Epithelial cell of prostate (primary cell): ENCODE measurements around the gene ARHGAP29.

Experiments used
- DNase-seq: peaks from one replicate; pipeline ENCODE4 v3.0.0-alpha.2; 2011; ENCODE audit warnings: low read depth, low spot score
- H3K27ac ChIP-seq: fragments of 450-650 bp; 2 replicates; pipeline ENCODE4 v1.5.1; 2017; ENCODE audit warnings: mild to moderate bottlenecking

The ARHGAP29 gene

DNA sequence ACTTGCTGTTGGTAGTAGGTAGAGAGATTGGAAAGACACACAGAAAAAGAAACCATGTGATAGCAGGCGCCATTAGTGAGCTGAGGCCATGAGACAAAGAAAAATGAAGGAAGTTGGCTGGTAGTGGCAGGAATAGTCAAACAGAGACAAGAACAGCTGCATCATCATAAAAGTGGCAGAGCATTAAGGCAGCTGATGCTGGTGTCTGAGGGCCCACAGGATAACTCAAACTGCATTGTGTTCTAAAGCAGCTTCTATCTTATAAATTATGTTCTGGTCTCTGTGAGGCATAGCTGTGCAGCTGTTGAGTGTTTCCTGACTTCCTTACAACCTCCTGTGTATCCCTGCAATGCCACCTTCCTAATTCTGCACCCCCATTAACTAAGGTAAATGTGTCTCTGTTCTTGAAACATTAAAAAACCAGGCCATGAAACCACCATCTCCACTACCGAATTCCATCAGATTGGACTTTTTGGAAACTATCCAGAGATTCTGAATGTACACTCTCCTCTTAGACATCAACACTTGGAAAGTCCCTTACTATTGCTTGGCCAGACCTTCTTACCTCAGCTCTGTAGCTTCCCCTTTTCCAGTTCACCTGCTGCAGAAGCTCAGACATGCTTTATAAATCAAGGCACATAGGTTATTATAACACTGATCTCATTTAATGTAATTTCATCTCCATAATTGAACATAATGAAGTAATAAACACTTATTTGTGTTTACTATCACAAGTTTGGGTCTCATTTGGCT lies 23.4 kb upstream of the ARHGAP29 start:
- DNase-seq = no peak
- H3K27ac ChIP-seq = no peak overlapping the region

DNA sequence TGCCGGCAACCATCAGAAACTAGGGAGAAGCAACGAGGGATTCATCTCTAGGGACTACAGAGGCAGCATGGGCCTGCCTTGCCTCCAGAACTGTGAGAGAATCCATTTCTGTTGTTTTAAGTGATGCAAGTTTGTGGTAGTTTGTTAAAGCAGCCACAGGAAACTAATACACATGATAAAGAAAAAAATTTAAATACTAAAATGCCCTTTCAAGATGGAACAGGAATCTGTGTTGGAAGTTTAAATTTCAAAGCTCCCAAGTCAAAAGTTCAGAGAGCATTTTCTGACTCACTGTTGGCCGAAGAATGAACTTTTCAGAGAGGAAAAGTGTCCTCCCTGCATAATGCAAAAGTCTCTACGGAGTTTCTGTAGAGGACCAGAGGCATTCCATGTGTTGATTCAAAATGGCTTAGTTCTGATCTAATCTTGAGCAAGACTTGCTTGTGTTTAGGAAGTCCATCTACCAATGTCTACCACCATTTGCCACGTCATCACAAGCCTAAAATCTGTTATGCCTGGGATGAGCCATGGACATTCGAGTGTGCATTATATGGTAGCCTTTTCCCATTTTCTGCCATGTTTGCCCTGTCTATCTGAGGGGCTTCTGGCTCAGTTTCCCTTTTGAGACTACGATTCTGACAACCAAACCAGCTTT lies 22.4 kb upstream of the ARHGAP29 start:
- peak overlapping the region; percentile 67 for H3K27ac ChIP-seq
- DNase-seq = no peak

DNA sequence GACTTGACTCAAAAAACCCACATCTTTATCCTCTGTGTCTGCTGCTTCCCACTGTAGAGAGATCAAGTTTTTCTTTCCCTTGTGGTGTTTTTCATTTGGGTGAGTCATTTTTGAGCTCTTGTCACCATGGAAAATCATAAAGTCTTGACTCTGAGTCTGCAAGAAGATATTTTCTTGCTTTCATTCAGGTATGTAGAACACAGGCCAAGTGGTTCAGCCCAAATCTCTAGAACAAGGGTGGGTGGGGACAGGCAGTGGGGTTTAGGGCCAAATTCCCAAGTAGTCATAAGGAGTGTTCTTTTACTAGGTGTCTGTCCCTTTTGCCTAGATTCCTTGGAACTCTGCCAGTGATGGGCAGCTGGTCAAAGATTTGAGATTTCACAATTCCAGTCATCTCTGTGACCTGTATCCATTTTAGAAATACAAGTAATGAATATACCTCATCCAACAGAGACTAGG lies 21.5 kb upstream of the ARHGAP29 start:
- peak; percentile 34 for DNase-seq
- H3K27ac ChIP-seq = peak overlapping the region; percentile 67

DNA sequence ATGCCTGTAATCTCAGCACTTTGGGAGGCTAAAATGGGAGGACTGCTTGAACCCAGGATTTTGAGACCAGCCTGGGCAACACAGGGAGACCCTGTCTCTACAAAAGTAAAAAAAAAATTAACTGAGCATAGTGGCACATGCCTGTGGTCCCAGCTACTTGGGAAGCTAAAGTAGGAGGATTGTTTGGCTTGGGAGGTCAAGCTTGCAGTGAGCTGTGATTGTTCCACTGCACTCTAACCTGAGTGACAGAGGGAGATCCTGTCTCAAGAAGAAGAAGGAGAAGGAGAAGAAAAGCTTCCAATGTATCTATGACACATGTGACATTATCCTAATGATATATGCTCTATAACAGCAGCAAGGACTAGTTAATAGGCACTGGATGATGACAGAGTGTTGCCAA lies 20.1 kb upstream of the ARHGAP29 start:
- DNase-seq = no peak
- H3K27ac ChIP-seq = no peak overlapping the region

DNA sequence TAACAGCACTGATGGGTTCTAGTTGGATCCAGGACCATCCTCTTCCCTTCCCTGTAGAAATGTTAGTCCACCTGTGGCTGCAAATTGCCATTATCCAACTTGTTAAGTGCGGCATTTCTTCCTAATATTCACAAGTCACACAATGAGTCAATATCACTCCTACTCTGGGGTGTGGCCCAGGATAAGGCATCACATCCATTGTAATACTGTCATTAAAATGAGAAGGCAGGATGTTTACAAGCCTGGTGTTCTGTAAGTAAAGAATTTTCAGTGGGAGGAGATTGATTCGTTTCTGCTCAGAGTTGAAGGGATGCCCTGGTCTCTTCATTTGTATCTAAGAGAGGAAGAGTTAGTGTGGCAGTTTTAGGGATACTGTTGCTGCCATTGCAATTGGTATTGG lies 18.1 kb upstream of the ARHGAP29 start:
- peak; percentile 50 for DNase-seq
- H3K27ac ChIP-seq = peak overlapping the region; percentile 51

DNA sequence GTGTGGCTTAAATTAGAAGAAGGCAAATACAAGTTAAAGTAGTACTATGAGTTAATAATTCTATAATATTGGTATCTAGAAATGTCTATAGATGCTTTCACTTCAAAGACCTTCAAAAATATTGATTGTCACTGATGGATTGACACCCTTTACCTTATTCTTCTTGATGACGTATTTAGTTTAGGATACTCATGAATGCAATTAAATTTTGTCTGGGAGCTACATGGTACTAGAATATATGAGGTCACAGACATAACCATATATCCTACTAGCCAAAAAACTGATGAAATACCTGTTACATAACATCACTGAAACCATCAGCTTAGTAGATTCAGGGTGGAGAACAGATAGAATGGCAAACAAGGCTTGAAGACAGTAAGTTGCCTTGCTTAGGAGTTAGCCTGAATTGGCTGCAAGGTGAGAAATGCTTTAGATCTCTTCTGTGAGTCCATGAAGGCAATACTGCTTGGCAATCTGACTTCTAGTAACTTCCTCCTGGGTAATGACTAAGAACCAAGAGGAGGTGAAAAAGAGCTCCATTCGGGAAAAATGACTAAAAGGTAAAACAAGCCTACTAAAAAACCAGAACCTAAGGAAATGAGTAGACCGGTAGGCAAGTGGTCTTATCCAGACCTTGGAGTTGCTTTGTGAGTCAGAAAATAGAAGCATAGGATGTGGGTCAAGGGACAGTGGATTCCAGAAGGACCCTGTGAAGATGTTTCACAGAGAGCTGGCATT lies 16.9 kb upstream of the ARHGAP29 start:
- DNase-seq = no peak
- peak overlapping the region; percentile 51 for H3K27ac ChIP-seq

DNA sequence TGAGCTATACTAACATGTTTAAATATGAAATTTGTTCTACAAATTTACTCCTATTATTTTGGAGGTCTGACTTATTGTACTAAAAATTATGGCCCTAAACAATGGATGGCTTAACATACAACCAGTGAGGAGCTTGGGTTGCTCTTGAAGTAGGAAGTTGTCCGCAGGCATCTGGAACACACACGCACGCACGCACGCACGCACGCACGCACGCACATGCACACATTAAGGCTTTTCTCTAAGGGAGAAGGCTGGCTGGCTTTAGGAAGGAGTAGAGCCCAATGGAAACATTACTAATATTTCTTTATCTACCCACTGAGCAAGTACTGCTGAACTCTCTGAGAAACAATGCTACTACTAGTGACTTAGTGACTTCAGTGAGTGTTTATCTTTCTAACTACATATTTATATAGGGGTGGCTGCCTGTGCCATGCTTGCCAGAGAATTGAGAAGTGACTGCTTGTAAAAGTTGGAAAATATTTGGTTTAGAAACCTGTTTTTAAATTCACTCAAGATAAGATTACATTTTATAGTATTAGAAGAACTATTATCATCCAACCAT lies 16.2 kb upstream of the ARHGAP29 start:
- DNase-seq = no peak
- H3K27ac ChIP-seq = peak overlapping the region; percentile 51

DNA sequence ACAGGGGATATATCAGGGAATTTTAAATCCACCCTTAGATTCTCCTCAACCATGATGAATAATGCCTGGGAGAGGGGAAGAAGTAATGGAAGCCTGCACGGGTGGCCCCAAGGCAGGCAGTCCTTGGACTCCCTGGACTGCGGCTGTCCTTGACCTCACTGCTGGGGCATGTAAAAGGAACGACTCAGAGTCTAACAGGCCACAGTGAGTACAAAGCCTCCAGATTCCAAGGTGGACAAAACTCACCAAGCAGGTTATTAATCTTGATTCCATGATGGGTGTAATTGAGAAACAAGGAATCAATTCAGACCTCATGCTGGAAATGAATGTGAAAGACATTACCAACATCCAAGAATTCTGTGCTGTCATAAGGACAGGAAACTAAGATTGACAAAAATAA lies 13.0 kb upstream of the ARHGAP29 start:
- DNase-seq = no peak
- H3K27ac ChIP-seq = peak overlapping the region; percentile 86

DNA sequence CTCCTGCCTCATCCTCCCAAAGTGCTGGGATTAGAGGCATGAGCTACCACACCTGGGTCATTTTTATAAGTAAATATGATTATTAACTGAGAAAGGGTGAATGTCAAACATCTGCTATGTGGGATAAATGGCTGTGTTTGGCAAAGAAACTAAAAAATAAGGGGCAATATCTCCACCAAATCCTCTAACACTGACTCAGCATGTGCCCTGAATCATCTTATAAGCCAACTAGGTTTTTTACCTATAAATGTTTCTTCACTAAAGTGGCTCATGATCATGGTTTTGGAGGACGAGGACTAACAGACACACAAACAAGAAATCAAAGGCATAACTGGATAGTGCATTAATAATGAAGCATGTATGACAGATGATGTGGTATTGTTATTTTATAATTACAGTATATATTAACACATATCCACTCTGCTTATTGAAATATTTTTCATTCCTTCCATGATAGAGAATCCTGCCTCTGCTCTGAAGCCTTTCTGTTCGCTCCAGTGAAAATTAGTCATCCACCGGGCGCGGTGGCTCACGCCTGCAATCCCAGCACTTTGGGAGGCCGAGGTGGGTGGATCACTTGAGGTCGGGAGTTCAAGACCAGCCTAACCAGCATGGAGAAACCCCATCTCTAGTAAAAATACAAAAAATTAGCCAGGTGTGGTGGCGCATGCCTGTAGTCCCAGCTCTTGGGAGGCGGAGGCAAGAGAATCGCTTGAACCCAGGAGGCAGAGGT lies 11.7 kb upstream of the ARHGAP29 start:
- no peak for DNase-seq
- peak overlapping the region; percentile 86 for H3K27ac ChIP-seq

DNA sequence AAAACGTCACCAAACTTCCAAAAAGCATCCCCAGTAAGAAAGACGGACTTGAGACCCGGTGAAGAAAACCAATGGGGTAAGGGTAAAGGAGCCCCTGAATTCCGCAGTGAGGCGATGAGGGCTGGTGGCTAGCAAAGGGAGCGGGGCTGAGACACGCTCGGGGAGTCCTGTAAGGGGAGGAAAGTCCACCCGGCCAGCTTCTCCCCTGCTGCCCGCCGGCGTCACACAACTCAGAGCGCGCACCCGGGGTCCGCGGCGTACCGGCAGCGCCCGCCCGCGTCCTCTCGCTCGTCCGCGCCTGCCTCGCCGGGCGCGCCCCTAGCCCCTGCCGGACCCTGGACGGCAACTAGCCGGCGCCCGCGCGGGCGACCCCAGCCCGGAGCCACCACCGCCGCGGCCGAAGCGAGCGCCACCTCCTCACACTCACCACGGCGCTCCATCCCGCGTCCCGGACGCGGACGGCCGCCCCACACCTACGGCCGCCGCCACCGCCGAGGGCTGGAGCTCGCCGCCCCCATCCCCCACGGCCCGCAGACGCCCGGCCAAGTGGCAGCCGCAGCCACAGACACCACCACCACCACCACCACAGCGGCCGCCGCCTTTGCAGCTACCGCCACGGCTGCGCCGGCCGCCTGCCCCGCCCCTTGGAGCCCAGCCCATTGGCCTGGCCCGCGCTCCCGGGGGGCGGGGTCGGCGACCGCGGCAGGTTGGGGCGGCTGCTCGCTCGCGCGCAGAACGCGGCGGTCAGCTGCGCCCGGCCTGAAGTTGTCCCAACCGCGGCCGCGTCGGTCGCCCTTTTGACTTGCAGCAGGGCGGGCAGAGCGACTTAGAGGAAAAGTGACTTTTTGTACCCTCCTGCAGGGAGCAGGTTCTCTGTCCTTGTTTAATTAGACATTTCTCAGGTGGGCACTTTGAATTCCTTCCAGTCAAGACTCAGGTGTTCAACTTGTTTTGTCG lies 10.0 kb upstream of the ARHGAP29 start:
- peak overlapping the region; percentile 86 for H3K27ac ChIP-seq
- no peak for DNase-seq

DNA sequence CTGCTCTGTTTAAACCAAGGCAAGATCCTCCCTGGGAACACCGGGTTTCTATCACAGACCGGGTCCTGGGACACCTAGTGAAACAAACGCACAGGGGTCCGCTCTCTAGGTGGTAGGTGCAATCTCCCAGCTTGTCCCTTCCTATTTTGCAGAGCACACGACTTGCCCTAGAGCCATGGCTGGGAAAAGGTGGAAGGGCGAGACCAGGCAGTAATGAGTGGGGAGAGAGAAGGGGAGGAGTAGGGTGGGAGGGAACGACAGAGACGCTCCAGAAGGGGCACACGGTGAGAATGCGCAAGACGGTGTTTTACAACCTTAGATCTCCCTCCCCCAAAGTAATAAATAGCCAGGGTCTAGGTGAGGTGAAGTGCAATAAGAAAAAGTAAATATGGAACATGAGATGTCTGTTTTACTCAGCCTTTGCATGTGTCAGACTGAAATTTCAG lies 9.3 kb upstream of the ARHGAP29 start:
- no peak for DNase-seq
- H3K27ac ChIP-seq = peak overlapping the region; percentile 86

DNA sequence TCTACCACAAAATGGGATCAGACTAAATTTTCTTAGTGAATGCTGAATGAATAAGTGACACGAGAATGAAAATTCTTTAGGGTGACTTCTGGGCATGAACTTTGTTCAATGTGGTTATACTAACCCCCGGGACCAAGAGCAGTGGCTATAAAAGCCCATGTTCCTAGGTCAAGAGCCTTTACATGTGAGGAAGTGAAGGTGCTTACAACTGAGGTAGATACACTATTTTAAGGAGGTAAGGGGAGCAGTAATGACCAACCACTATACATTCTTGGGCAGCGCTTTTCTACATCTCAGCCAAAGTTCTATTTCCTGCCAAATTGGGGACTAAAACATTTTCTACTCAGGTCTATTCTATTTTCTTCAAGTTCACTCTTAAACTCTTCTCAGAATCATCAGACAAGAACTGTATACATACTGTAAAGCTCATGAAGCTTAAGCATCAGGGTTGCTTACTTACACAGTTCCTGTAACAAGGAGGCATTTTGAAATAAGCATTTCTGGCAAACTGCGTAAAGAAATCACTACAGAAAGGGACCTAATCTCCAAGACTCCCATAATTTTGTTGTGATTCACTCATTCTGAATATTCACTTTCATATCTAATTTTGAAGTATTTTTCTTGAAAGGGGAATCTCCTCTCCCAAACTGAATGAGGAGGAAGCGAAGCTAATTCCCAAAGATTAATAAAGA lies 8.5 kb upstream of the ARHGAP29 start:
- H3K27ac ChIP-seq = peak overlapping the region; percentile 86
- DNase-seq = no peak

DNA sequence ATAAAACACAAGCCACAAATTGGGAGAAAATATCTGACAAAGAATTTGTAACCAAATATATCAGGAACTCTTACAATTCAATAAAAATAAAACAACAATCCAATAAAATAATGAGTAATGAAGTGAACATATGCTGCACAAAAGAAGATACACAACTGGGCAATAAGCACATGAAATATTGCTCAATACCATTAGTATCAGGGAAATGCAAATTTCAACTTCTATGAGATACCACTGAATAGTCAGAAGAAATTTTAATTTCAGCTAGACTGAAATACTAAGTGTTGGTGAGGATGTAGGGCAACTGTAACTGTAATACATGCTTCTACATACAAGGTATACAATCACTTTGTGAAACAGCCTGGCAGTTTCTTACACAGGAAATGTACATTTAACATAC lies 7.4 kb upstream of the ARHGAP29 start:
- DNase-seq = no peak
- peak overlapping the region; percentile 86 for H3K27ac ChIP-seq

DNA sequence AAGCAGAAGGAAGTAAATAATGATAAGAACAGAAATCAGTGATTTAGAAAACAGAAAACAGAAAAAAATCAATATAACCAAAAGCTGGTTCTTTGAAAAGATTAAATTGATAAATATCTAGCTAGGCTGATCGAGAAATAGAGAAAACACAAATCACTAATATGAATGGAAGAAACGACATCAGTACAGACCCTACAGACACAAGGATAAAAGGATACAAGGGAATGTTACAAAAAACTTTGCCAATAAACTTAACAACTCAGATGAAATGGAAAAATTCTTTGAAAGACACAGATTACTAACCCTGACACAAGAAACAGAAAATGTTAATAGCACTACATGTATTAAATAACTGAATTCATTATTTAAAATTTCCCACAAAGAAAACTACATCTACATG lies 6.3 kb upstream of the ARHGAP29 start:
- peak overlapping the region; percentile 86 for H3K27ac ChIP-seq
- no peak for DNase-seq

DNA sequence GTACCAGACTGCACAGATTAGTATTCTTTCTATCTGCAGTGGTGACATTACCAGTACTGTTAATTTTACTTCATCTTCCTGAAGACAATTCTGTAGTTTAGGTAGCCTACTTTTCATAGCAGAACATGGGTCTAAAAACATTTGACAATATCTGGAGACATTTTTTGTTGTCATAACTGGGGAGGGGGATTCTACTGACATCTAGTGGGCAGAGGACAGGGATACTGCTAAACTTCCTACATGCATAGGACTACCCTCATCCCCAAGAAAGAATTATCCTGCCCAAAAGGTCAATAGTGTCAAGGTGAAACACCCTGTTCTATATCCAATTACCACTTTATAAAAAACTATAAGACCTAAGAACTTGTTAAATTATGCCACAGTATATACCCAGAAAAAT lies 3.4 kb upstream of the ARHGAP29 start:
- DNase-seq = no peak
- peak overlapping the region; percentile 72 for H3K27ac ChIP-seq

DNA sequence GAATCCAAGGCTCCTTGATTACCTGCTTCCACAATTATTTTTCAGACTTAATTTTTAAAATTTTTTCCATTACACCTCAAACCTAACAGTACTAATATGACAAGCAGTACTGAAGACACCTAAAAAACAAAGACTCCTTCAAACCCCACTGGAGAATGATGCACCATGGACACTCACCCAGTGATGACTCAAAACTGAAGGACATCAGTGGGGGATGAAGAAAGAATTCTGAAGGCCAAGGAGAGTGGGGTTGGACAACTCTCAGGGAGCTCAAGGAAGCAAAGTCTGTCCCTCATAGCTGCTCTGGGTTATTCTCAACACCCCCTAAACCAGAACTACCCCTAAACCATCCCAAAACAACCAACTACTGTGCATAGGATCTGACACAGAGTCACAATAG lies 2.4 kb upstream of the ARHGAP29 start:
- peak overlapping the region; percentile 72 for H3K27ac ChIP-seq

DNA sequence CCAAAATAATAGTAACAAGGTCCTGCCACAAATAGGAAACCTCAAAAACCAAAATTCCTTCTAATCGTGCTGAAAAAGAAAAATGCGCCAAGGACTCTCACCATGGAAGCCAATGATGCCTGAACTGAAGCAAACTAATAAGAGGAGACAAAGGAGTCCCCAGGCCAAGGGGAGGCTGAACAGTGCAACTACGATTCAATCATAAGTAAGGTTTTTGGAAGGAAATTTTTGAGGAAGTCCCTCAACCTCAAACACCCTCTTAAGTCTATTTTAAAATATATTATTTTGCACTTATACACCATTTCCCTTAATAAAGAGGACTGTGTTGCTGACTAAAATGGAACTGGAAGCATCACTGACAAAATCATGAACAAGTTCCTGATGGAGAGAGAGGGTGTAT lies 1.7 kb upstream of the ARHGAP29 start:
- no peak for DNase-seq

More for the DNA sequence above, 2.4 kb upstream of the ARHGAP29 start:
- no peak for DNase-seq

DNA sequence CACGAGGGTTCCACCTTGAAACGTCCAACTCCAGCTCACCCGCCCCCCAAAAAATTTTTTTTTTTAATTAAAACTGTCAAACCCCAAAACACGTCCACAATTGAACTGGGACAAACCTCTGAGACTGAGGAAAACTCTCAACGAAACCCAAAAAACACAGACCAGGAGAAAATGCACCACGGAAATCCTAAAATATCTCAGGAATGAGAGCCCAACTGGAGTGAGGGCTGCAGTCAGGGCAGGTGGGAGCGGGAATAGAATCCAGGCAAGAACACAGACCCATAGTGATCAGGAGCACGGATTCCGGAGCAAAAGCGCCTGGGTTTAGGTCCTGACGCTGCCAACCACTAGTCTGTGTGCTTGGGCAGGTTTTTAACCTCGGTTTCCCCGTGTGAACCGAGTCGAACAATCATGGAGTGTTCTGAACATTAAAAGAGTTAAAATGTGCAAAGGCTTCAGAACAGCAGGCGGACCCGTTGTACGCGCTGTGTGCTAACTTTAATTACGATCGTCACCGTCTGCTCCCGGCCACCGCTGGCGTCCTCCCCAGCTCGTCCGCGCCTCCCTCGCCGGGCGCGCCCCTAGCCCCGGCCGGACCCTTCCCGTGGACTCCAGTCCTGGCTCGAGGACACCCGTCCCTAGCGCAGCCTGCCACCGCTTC lies 624 bp downstream of the ARHGAP29 start:
- DNase-seq = no peak
- peak overlapping the region; percentile 72 for H3K27ac ChIP-seq

More for the DNA sequence above, 1.7 kb upstream of the ARHGAP29 start:
- peak overlapping the region; percentile 72 for H3K27ac ChIP-seq
